HepG2 (cell line): Measurements from ENCODE around the gene RREB1.

ENCODE experiments used
- POLR2AphosphoS2 ChIP-seq: IDR thresholded peaks from 2 replicates; pipeline ENCODE4 v1.6.1; 2011; ENCODE audit warnings: low read depth, low read length, improper control_type of control experiment
- SIN3A ChIP-seq: IDR thresholded peaks from 2 replicates; pipeline ENCODE4 v1.6.1; 2011; ENCODE audit warnings: low read depth, mild to moderate bottlenecking, control low read depth, low read length, borderline replicate concordance
- ZNF12 ChIP-seq: sonication (generic); formaldehyde crosslinking; IDR thresholded peaks from 2 replicates; pipeline ENCODE4 v1.5.0; 2020; ENCODE audit warnings: missing genetic modification reagents
- TF ChIP-seq, protein P1 (sequence below): sonication (generic); IDR thresholded peaks from 2 replicates; pipeline ENCODE4 v1.6.1; 2016; ENCODE audit warnings: low read depth, borderline replicate concordance

DNA sequence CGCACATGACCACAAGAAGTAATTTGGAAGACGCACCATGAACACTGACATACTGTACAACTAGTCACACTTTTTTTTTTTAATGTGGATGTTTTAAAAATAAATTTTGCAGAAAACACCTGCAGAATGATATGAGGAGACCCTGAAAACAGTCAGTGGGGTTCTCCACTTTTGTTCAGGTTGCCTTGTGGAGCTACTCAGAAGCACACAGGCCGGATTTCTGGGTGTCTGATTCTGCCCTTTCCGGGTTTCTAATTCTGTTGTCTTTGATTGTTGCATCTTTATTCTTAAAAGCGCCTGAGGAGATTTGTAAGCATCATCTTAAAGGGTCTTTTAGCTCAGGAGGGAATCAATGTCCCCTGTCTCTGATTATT lies 130.8 kb downstream of the RREB1 start:
- TF ChIP-seq, protein P1, sequence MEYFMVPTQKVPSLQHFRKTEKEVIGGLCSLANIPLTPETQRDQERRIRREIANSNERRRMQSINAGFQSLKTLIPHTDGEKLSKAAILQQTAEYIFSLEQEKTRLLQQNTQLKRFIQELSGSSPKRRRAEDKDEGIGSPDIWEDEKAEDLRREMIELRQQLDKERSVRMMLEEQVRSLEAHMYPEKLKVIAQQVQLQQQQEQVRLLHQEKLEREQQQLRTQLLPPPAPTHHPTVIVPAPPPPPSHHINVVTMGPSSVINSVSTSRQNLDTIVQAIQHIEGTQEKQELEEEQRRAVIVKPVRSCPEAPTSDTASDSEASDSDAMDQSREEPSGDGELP = no peak
- TF ChIP-seq SIN3A (no peak), POLR2AphosphoS2 (no peak), ZNF12 (CRISPR knock-in tag) (no peak)
